Neural cell (in vitro differentiated cells): ENCODE data around the gene ISG15. TPM values are rescaled to one million over a fixed set of nuclear protein-coding genes. Genes with fewer than 3 reads are reported as not detected.
A peak's percentile ranks its signal among the peaks of the same experiment; 100 is the strongest.

Experiments
- H2AFZ ChIP-seq: fragments of 200-600, 300-800 bp; sonication (generic), shearing (Covaris generic); 2 replicates; pipeline ENCODE4 v1.6.0; 2014; ENCODE audit warnings: low read depth, mild to moderate bottlenecking, antibody characterized with exemption, low read length, moderate library complexity
- H3F3A ChIP-seq: fragments of 200-600 bp; shearing (Covaris generic); 2 replicates; pipeline ENCODE4 v1.6.1; 2016; ENCODE audit warnings: mild to moderate bottlenecking, moderate library complexity, mixed read lengths, antibody characterized with exemption, low read length; ENCODE audit not compliant: insufficient read depth, poor library complexity, severe bottlenecking
- H3K27ac ChIP-seq: fragments of 200-600, 300-800 bp; sonication (generic), shearing (Covaris generic); 2 replicates; pipeline ENCODE4 v1.5.1; 2014; ENCODE audit warnings: mild to moderate bottlenecking, low read length, moderate library complexity
- H3K27me3 ChIP-seq: fragments of 300-800, 200-600 bp; sonication (generic), shearing (Covaris generic); 2 replicates; pipeline ENCODE4 v1.6.0; 2014; ENCODE audit warnings: mild to moderate bottlenecking, low read depth, low read length, moderate library complexity; ENCODE audit not compliant: insufficient read depth
- H3K36me3 ChIP-seq: fragments of 300-800, 200-600 bp; sonication (generic), shearing (Covaris generic); 2 replicates; pipeline ENCODE4 v1.5.1; 2014; ENCODE audit warnings: mild to moderate bottlenecking, antibody characterized with exemption, low read length, moderate library complexity; ENCODE audit not compliant: insufficient read depth
- H3K4me2 ChIP-seq: fragments of 300-800, 200-600 bp; sonication (generic), shearing (Covaris generic); 2 replicates; pipeline ENCODE4 v1.6.0; 2014; ENCODE audit warnings: mild to moderate bottlenecking, low read length
- H3K4me3 ChIP-seq: fragments of 300-800, 200-600 bp; sonication (generic), shearing (Covaris generic); 2 replicates; pipeline ENCODE4 v1.5.1; 2014; ENCODE audit warnings: mild to moderate bottlenecking, low read length, moderate library complexity
- H3K79me2 ChIP-seq: fragments of 200-600 bp; shearing (Covaris generic); replicated peaks from 2 replicates; pipeline ENCODE4 v1.6.0; 2014; ENCODE audit warnings: mild to moderate bottlenecking, low read length, moderate library complexity; ENCODE audit not compliant: insufficient read depth
- H3K9ac ChIP-seq: fragments of 300-800, 200-600 bp; sonication (generic), shearing (Covaris generic); 2 replicates; pipeline ENCODE4 v1.6.1; 2016; ENCODE audit warnings: mild to moderate bottlenecking, low read length, mixed read lengths
- H3K9me2 ChIP-seq: fragments of 200-600 bp; shearing (Covaris generic); 2 replicates; pipeline ENCODE4 v1.6.1; 2016; ENCODE audit warnings: mild to moderate bottlenecking, low read length, mixed read lengths; ENCODE audit not compliant: insufficient read depth
- H3K9me3 ChIP-seq: fragments of 200-600, 300-800 bp; sonication (generic), shearing (Covaris generic); 2 replicates; pipeline ENCODE4 v1.6.1; 2016; ENCODE audit warnings: mild to moderate bottlenecking, mixed run types, low read length, moderate library complexity, mixed read lengths
- H4K20me1 ChIP-seq: fragments of 200-600 bp; shearing (Covaris generic); 2 replicates; pipeline ENCODE4 v1.6.1; 2016; ENCODE audit warnings: mild to moderate bottlenecking, mixed run types; ENCODE audit not compliant: insufficient read depth
- CTCF ChIP-seq: fragments of 450-650 bp; IDR thresholded peaks from 2 replicates; pipeline ENCODE4 v1.5.1; 2014; ENCODE audit warnings: antibody characterized with exemption, mild to moderate bottlenecking, moderate library complexity; ENCODE audit not compliant: poor library complexity, severe bottlenecking
- EP300 ChIP-seq: fragments of 450-650 bp; conservative IDR thresholded peaks from 2 replicates; pipeline ENCODE4 v1.6.1; 2014; ENCODE audit warnings: antibody characterized with exemption, mild to moderate bottlenecking, moderate library complexity; ENCODE audit not compliant: poor library complexity, severe bottlenecking
- EZH2 ChIP-seq: fragments of 200-600, 300-800 bp; shearing (Covaris generic), sonication (generic); IDR thresholded peaks from 2 replicates; pipeline ENCODE4 v1.6.1; 2014; ENCODE audit warnings: antibody characterized with exemption, low read length, borderline replicate concordance, mild to moderate bottlenecking; ENCODE audit not compliant: insufficient read depth, poor library complexity, severe bottlenecking
- MXI1 ChIP-seq: fragments of 450-650 bp; conservative IDR thresholded peaks from 2 replicates; pipeline ENCODE4 v1.6.1; 2014; ENCODE audit warnings: antibody characterized with exemption, mild to moderate bottlenecking; ENCODE audit not compliant: poor library complexity, severe bottlenecking
- POLR2AphosphoS5 ChIP-seq: IDR thresholded peaks from 2 replicates; pipeline ENCODE4 v1.6.1; 2012
- RAD21 ChIP-seq: fragments of 450-650 bp; conservative IDR thresholded peaks from 2 replicates; pipeline ENCODE4 v1.6.1; 2014; ENCODE audit warnings: antibody characterized with exemption, mild to moderate bottlenecking, moderate library complexity
- REST ChIP-seq: IDR thresholded peaks from 2 replicates; pipeline ENCODE4 v1.6.1; 2012; ENCODE audit warnings: borderline replicate concordance
- SMC3 ChIP-seq: fragments of 450-650 bp; conservative IDR thresholded peaks from 2 replicates; pipeline ENCODE4 v1.6.1; 2014; ENCODE audit warnings: antibody characterized with exemption, mild to moderate bottlenecking, moderate library complexity; ENCODE audit not compliant: poor library complexity
- TAF1 ChIP-seq: IDR thresholded peaks from 2 replicates; pipeline ENCODE4 v1.6.1; 2012; ENCODE audit warnings: low read depth
- polyA minus RNA-seq: library from RNA; depleted of rRNA, polyadenylated mRNA; stranded (reverse); fragments of >200 nt; gene quantifications from 2 replicates; pipeline ENCODE4 v1.2.3, GENCODE V29; 2014
- polyA plus RNA-seq: library from polyadenylated mRNA; depleted of rRNA; stranded (reverse); fragments of >200 nt; gene quantifications from 2 replicates; pipeline ENCODE4 v1.2.3, GENCODE V29; 2014

ISG15 gene
- polyA plus RNA-seq: 3.0 and 8.0 TPM in 2 replicates
- polyA minus RNA-seq: 1.9 and 4.9 TPM in 2 replicates

DNA sequence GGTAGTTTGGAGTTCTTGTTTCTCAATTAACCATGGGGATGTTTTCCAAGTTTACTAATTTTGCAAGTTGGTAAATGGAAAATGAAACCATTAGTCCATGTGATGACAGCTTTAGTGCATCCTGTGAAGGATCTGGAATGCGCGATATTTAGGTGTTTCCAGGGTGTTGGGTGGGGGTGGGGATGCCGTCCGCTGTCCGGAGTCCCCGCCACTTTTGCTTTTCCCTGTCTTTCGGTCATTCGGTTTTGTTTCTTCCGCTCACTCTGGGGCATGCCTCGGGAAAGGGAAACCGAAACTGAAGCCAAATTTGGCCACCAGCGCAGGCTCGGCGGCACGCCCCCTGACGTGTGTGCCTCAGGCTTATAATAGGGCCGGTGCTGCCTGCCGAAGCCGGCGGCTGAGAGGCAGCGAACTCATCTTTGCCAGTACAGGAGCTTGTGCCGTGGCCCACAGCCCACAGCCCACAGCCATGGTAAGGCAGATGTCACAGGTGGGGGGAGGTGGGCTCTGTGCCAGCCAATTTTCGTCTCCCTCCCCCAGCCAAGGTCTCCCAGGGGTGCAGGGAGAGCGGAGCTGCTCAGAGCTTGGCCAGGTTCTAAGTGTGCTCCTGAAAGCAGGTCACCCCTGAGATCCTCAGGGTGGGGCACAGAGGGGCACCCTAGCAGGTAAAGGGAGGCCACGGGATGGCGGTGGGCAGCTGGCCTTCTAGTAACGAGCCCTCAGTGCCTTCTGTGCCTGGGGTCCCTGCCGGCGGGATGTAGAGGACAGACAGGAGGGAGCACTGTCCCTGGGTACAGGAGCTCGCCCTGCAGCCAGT lies at the start of gene ISG15:
Gene ISG15, plus strand, starts transcription at position 393 of the 817 bp plus-strand sequence. Its CDS starts 77 bp downstream, at position 470.
- H3K4me3 ChIP-seq: peak within 1 kb of the TSS; percentile 28
- no peaks in the 10 kb centered on the region for H3K36me3 ChIP-seq
- H3K27me3 ChIP-seq: peaks cover 4% of the 10 kb centered on the region
- TF ChIP-seq TAF1 (no peak), RAD21 (no peak), CTCF (no peak), REST (no peak), EP300 (no peak), EZH2 (no peak), POLR2AphosphoS5 (no peak), MXI1 (no peak), SMC3 (no peak)
- H4K20me1 ChIP-seq: no peaks in the 10 kb centered on the region
- no peak within 1 kb of the TSS for H2AFZ ChIP-seq
- H3K79me2 ChIP-seq: no peaks in the 10 kb centered on the region
- H3K9me3 ChIP-seq: no peaks in the 10 kb centered on the region
- no peak within 1 kb of the TSS for H3K9ac ChIP-seq
- no peak within 1 kb of the TSS for H3K4me2 ChIP-seq
- H3K9me2 ChIP-seq: no peaks in the 10 kb centered on the region
- H3F3A ChIP-seq: no peaks in the 10 kb centered on the region
- H3K27ac ChIP-seq: no peak within 1 kb of the TSS

- Histone ChIP-seq H3K9me2 (no peaks in the 10 kb centered on the region), H3K27me3 (peaks cover 36% of the 10 kb centered on the region)
Observed at GRCh38 chr1:963746-964525, 49.4 kb upstream of the ISG15 start.

More at GRCh38 chr1:963746-964525, 49.4 kb upstream of the ISG15 start:
- Histone ChIP-seq H3K4me2 (no peak overlapping the region), H2AFZ (no peak overlapping the region), H3K79me2 (peaks cover under 1% of the 10 kb centered on the region), H3K36me3 (no peaks in the 10 kb centered on the region), H3K4me3 (no peak overlapping the region), H3F3A (no peaks in the 10 kb centered on the region), H3K27ac (no peak overlapping the region), H3K9me3 (no peaks in the 10 kb centered on the region), H4K20me1 (no peaks in the 10 kb centered on the region), H3K9ac (no peak overlapping the region)
- no peak for TF ChIP-seq POLR2AphosphoS5
